Spleen (tissue), 7 donors: ENCODE data around the gene KLHL40.

ENCODE experiments used
- POLR2A ChIP-seq, 3 donors: fragments of 450-650 bp; IDR thresholded peaks; one replicate each; pipeline ENCODE4 v1.5.1; 2017; ENCODE audit warnings: antibody characterized with exemption in 3 of 3, mild to moderate bottlenecking in 1 of 3
- POLR2AphosphoS5 ChIP-seq, 3 donors: sonication (generic); formaldehyde crosslinking; IDR thresholded peaks; one replicate each; pipeline ENCODE4 v1.5.1; 2017; ENCODE audit warnings: antibody characterized with exemption in 3 of 3
- TF ChIP-seq, protein P1 (sequence below), 11 experiments: fragments of 200-600 bp in 7 of 11; fragments of 450-650 bp in 4 of 11; sonication (generic) in 4 of 11; IDR thresholded peaks in 8 of 11; conservative IDR thresholded peaks in 3 of 11; 1 replicate in 7 of 11; 2 replicates in 4 of 11; pipeline versions ENCODE4 v1.4.0 to v1.8.0; 2016 to 2021; ENCODE audit warnings: antibody characterized with exemption in 11 of 11, inconsistent platforms in 4 of 11, mild to moderate bottlenecking in 1 of 11
- donor health status: DM: no; HTN: no; CAD: no; lungs with moderate emphysema.
- donor health status: DM: no; HTN: no; CAD: no.
- donor health status: DM: no; HTN: no; CAD: no.

DNA sequence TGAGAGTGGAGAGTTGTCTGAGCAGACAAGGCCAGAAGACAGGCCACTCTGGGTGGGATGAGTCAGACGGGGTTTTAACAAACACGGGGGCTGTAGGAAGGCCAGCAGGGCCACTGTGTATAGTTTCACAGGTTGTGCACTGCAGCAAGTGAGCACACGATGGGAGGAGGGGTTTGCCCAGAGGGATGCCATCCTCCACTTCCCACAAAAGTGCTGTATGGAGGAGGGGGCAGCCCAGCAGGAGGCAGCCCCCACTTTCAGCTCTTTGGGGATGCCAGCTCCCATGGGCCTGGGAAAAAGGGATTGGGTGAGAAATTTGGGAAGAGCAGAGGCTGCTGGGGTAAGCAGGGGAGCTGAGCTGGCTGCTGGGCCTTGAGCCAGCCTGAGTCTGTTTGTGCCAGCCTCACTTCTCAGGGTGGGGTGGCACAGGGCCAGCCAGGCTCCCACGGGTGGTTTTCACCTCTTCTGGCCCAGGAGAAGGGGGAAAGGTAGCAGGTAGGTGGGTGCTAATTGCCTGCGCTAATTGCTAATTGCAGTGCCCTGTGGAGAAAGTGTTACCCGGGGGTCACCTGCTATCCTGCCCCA, 25.1 kb upstream of the KLHL40 start:
- TF ChIP-seq, protein P1, sequence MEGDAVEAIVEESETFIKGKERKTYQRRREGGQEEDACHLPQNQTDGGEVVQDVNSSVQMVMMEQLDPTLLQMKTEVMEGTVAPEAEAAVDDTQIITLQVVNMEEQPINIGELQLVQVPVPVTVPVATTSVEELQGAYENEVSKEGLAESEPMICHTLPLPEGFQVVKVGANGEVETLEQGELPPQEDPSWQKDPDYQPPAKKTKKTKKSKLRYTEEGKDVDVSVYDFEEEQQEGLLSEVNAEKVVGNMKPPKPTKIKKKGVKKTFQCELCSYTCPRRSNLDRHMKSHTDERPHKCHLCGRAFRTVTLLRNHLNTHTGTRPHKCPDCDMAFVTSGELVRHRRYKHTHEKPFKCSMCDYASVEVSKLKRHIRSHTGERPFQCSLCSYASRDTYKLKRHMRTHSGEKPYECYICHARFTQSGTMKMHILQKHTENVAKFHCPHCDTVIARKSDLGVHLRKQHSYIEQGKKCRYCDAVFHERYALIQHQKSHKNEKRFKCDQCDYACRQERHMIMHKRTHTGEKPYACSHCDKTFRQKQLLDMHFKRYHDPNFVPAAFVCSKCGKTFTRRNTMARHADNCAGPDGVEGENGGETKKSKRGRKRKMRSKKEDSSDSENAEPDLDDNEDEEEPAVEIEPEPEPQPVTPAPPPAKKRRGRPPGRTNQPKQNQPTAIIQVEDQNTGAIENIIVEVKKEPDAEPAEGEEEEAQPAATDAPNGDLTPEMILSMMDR (IDR thresholded peaks at IDR 0.05 in 8 of 11, conservative IDR thresholded peaks at IDR 0.05 in 3 of 11): no peak
- TF ChIP-seq POLR2A (IDR thresholded peaks at IDR 0.05) (no peak), POLR2AphosphoS5 (IDR thresholded peaks at IDR 0.05) (no peak)
